Prostate gland (tissue), 2 donors: ENCODE measurements around the gene CPT1B. TPM values are rescaled to one million over a fixed set of nuclear protein-coding genes. Genes with fewer than 3 reads are reported as not detected.
A peak's percentile ranks its signal among the peaks of the same experiment; 100 is the strongest.

ENCODE experiments used
- DNase-seq: peaks from one replicate; pipeline ENCODE4 v3.0.0-alpha.2; 2019; ENCODE audit warnings: low spot score
- H3K27ac ChIP-seq, 2 donors: fragments of 200-600 bp; sonication (generic); 2 replicates each; pipeline ENCODE4 v1.5.1; 2017 to 2019
- H3K27me3 ChIP-seq: fragments of 200-600 bp; sonication (generic); replicated peaks from 2 replicates; pipeline ENCODE4 v1.5.1; 2019; ENCODE audit not compliant: insufficient read depth
- H3K36me3 ChIP-seq, 2 donors: fragments of 200-600 bp; sonication (generic); 1 replicate in 1 of 2; 2 replicates in 1 of 2; pipeline versions ENCODE4 v1.5.1 to v1.8.1; 2017 to 2019
- H3K4me1 ChIP-seq: fragments of 200-600 bp; sonication (generic); replicated peaks from 2 replicates; pipeline ENCODE4 v1.5.1; 2019
- H3K4me3 ChIP-seq, 2 donors: fragments of 200-600 bp; sonication (generic); 2 replicates each; pipeline ENCODE4 v1.5.1; 2017 to 2019
- H3K9me3 ChIP-seq: fragments of 200-600 bp; sonication (generic); 2 replicates; pipeline ENCODE4 v1.5.1; 2017
- POLR2A ChIP-seq: fragments of 450-650 bp; IDR thresholded peaks from one replicate; pipeline ENCODE4 v1.6.1; 2016; ENCODE audit warnings: antibody characterized with exemption, mild to moderate bottlenecking
- POLR2AphosphoS5 ChIP-seq: sonication (generic); formaldehyde crosslinking; IDR thresholded peaks from one replicate; pipeline ENCODE4 v1.6.1; 2017; ENCODE audit warnings: antibody characterized with exemption
- WGBS: methylation state at CpG from one replicate; pipeline ENCODE4 v1.1.5; 2018; 5-methylcytosine and 5-hydroxymethylcytosine counted together
- intact Hi-C: fragments of 100-400 bp; cut with DNase I; formaldehyde crosslinking; loops from one replicate; pipeline ENCODE4 v1.14.2; 2022
- total RNA-seq, 2 donors: library from RNA; depleted of rRNA; stranded (reverse); fragments of >200 nt; gene quantifications; one replicate each; pipeline ENCODE4 v1.1.0, GENCODE V29; 2016
- TF ChIP-seq, protein P1 (sequence below), 4 experiments: fragments of 200-600 bp in 2 of 4; fragments of 450-650 bp in 2 of 4; sonication (generic) in 2 of 4; IDR thresholded peaks; 1 replicate in 3 of 4; 2 replicates in 1 of 4; pipeline ENCODE4 v1.5.1; 2016 to 2019; ENCODE audit warnings: antibody characterized with exemption in 4 of 4, mild to moderate bottlenecking in 2 of 4, moderate library complexity in 2 of 4

CPT1B gene
- total RNA-seq, 2 donors from 2014 or later: 13.1 to 31.4 TPM

- WGBS: 10% methylated on average over 2 of the region's 2 CpGs
- Histone ChIP-seq H3K27ac (no peak overlapping the region), H3K4me3 (no peak overlapping the region), H3K36me3 (no peaks in the 10 kb centered on the region), H3K27me3 (no peaks in the 10 kb centered on the region), H3K4me1 (no peaks in the 10 kb centered on the region), H3K9me3 (no peaks in the 10 kb centered on the region)
- TF ChIP-seq POLR2A (no peak), POLR2AphosphoS5 (no peak)
- TF ChIP-seq, protein P1, sequence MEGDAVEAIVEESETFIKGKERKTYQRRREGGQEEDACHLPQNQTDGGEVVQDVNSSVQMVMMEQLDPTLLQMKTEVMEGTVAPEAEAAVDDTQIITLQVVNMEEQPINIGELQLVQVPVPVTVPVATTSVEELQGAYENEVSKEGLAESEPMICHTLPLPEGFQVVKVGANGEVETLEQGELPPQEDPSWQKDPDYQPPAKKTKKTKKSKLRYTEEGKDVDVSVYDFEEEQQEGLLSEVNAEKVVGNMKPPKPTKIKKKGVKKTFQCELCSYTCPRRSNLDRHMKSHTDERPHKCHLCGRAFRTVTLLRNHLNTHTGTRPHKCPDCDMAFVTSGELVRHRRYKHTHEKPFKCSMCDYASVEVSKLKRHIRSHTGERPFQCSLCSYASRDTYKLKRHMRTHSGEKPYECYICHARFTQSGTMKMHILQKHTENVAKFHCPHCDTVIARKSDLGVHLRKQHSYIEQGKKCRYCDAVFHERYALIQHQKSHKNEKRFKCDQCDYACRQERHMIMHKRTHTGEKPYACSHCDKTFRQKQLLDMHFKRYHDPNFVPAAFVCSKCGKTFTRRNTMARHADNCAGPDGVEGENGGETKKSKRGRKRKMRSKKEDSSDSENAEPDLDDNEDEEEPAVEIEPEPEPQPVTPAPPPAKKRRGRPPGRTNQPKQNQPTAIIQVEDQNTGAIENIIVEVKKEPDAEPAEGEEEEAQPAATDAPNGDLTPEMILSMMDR (IDR thresholded peaks at IDR 0.05): no peak
- DNase-seq: no peak
- intact Hi-C loops: no loop called here
Measured at GRCh38 chr22:50602338-50602700, 24.1 kb upstream of the CPT1B start.

GRCh38 chr22:50601669-50602337 lies 23.6 kb upstream of the CPT1B start:
- no peak for TF ChIP-seq POLR2A
- TF ChIP-seq, protein P1 (IDR thresholded peaks at IDR 0.05): no peak
- DNase-seq: no peak
- WGBS: 69% methylated on average over 10 of the region's 12 CpGs

GRCh38 chr22:50600967-50601668 lies 22.9 kb upstream of the CPT1B start:
- no peak for TF ChIP-seq POLR2AphosphoS5
- no peak for TF ChIP-seq POLR2A
- TF ChIP-seq, protein P1 (IDR thresholded peaks at IDR 0.05): no peak

More at GRCh38 chr22:50601669-50602337, 23.6 kb upstream of the CPT1B start:
- Histone ChIP-seq H3K36me3 (no peaks in the 10 kb centered on the region), H3K4me3 (no peak overlapping the region), H3K9me3 (no peaks in the 10 kb centered on the region), H3K27me3 (no peaks in the 10 kb centered on the region), H3K4me1 (no peaks in the 10 kb centered on the region), H3K27ac (no peak overlapping the region)
- intact Hi-C loops: no loop called here

DNA sequence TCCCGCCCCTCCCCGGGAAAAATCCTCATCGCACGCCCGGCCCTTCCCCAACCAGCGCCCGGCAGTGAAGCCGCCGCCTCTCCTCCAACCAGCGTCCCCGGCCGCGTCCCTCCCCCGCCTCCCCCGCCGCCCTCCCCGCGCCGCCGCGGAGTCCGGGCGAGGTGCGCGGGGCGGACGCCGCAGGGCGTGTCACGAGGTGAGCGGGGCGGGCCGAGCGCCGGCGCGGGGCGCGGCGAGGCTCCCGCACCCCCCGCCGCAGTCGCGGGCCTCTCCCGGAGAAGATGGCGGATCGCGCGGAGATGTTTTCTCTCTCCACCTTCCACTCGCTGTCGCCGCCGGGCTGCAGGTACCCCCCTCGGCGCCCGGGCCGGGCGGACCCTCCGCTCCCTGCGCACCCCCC lies 22.3 kb upstream of the CPT1B start, which contains the start of gene MAPK8IP2:
Gene MAPK8IP2 (plus strand): TSS at position 256 of the 400 bp plus-strand sequence. CDS start 26 bp downstream, at position 282.
- TF ChIP-seq POLR2AphosphoS5: no peak
- TF ChIP-seq POLR2A: no peak
- TF ChIP-seq, protein P1 (IDR thresholded peaks at IDR 0.05): no peak
- WGBS: 1% methylated on average over 34 of the region's 61 CpGs

More at GRCh38 chr22:50600967-50601668, 22.9 kb upstream of the CPT1B start:
- Histone ChIP-seq H3K27me3 (no peaks in the 10 kb centered on the region), H3K36me3 (no peaks in the 10 kb centered on the region), H3K27ac (no peak overlapping the region), H3K4me3 (peak overlapping the region; percentile 35 to 48), H3K4me1 (no peaks in the 10 kb centered on the region), H3K9me3 (no peaks in the 10 kb centered on the region)
- 12% methylated on average over 45 of the region's 52 CpGs for WGBS
- intact Hi-C loops: no loop called here
- DNase-seq: no peak

More for the DNA sequence above, 22.3 kb upstream of the CPT1B start, which contains the start of gene MAPK8IP2:
- H3K4me3 ChIP-seq: peak within 1 kb of the TSS; percentile 35 to 48
- no peaks in the 10 kb centered on the region for H3K4me1 ChIP-seq
- H3K9me3 ChIP-seq: no peaks in the 10 kb centered on the region
- no peaks in the 10 kb centered on the region for H3K36me3 ChIP-seq
- no peak for DNase-seq
- no peak within 1 kb of the TSS for H3K27ac ChIP-seq
- H3K27me3 ChIP-seq: no peaks in the 10 kb centered on the region
- intact Hi-C loops: no loop called here
